Keratinocyte (primary cell): ENCODE measurements around the gene TRAPPC1.

Source experiments
- EZH2 ChIP-seq: IDR thresholded peaks from one replicate; pipeline ENCODE4 v1.6.1; 2012; ENCODE audit warnings: inconsistent platforms, mild to moderate bottlenecking, low read length, moderate library complexity
- TF ChIP-seq, protein P1 (sequence below), 3 experiments: IDR thresholded peaks in 1 of 3; conservative IDR thresholded peaks in 1 of 3; optimal IDR thresholded peaks in 1 of 3; 2 replicates in 2 of 3; 3 replicates in 1 of 3; pipeline versions ENCODE3 to v1.5.1; 2011; ENCODE audit warnings: low read length in 3 of 3, mild to moderate bottlenecking in 3 of 3, moderate library complexity in 2 of 3, control low read depth in 1 of 3, inconsistent platforms in 1 of 3; ENCODE audit not compliant: insufficient read depth in 2 of 3; ENCODE audit errors: extremely low read depth in 1 of 3

GRCh38 chr17:7882068-7882467 is 49.7 kb downstream of the TRAPPC1 start:
- TF ChIP-seq, protein P1, sequence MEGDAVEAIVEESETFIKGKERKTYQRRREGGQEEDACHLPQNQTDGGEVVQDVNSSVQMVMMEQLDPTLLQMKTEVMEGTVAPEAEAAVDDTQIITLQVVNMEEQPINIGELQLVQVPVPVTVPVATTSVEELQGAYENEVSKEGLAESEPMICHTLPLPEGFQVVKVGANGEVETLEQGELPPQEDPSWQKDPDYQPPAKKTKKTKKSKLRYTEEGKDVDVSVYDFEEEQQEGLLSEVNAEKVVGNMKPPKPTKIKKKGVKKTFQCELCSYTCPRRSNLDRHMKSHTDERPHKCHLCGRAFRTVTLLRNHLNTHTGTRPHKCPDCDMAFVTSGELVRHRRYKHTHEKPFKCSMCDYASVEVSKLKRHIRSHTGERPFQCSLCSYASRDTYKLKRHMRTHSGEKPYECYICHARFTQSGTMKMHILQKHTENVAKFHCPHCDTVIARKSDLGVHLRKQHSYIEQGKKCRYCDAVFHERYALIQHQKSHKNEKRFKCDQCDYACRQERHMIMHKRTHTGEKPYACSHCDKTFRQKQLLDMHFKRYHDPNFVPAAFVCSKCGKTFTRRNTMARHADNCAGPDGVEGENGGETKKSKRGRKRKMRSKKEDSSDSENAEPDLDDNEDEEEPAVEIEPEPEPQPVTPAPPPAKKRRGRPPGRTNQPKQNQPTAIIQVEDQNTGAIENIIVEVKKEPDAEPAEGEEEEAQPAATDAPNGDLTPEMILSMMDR (optimal IDR thresholded peaks at IDR 0.05 in 1 of 3, IDR thresholded peaks at IDR 0.05 in 1 of 3, conservative IDR thresholded peaks at IDR 0.05 in 1 of 3; ENCODE audit: extremely low read depth in 1 of 3, insufficient read depth in 2 of 3, low read length in 3 of 3) = no peak
- TF ChIP-seq EZH2 = no peak
